Esophagus muscularis mucosa (tissue), 3 donors: ENCODE results near the gene IFRD2.

ENCODE experiments used
- POLR2A ChIP-seq: fragments of 450-650 bp; IDR thresholded peaks from one replicate; pipeline ENCODE4 v1.6.1; 2017; ENCODE audit warnings: antibody characterized with exemption, moderate library complexity, mild to moderate bottlenecking, low read depth
- POLR2AphosphoS5 ChIP-seq, 2 donors: sonication (generic); formaldehyde crosslinking; IDR thresholded peaks; one replicate each; pipeline ENCODE4 v1.6.1; 2017; ENCODE audit warnings: antibody characterized with exemption in 2 of 2
- TF ChIP-seq, protein P1 (sequence below), 3 experiments: fragments of 200-600 bp in 2 of 3; fragments of 450-650 bp in 1 of 3; sonication (generic) in 2 of 3; IDR thresholded peaks; one replicate each; pipeline ENCODE4 v1.5.1; 2017 to 2019; ENCODE audit warnings: antibody characterized with exemption in 3 of 3, mild to moderate bottlenecking in 2 of 3, moderate library complexity in 1 of 3

DNA sequence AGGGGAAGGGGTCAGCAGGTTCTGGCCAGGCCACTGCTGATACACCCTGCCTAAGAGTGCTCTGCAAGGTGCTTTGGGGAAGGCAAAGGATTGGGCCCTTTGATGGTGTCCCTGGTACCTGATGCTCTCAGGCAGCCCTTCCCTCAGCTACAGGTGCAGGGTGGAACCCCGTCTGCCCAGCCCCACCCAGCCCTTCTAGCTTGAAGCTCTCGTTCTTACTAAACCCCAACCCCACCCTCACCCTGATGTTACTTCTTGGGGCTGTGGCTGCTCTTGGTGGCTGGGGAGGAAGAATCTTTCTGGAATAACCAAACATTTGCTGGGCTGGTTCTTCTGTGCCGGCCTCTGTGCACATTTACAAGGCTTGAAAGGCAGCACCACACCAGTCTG is 49.9 kb downstream of the IFRD2 start:
- TF ChIP-seq POLR2A (no peak), POLR2AphosphoS5 (IDR thresholded peaks at IDR 0.05) (no peak)
- TF ChIP-seq, protein P1, sequence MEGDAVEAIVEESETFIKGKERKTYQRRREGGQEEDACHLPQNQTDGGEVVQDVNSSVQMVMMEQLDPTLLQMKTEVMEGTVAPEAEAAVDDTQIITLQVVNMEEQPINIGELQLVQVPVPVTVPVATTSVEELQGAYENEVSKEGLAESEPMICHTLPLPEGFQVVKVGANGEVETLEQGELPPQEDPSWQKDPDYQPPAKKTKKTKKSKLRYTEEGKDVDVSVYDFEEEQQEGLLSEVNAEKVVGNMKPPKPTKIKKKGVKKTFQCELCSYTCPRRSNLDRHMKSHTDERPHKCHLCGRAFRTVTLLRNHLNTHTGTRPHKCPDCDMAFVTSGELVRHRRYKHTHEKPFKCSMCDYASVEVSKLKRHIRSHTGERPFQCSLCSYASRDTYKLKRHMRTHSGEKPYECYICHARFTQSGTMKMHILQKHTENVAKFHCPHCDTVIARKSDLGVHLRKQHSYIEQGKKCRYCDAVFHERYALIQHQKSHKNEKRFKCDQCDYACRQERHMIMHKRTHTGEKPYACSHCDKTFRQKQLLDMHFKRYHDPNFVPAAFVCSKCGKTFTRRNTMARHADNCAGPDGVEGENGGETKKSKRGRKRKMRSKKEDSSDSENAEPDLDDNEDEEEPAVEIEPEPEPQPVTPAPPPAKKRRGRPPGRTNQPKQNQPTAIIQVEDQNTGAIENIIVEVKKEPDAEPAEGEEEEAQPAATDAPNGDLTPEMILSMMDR (IDR thresholded peaks at IDR 0.05) = no peak
